Measurements from ENCODE around the gene SLC9C2.

Gene SLC9C2

DNA sequence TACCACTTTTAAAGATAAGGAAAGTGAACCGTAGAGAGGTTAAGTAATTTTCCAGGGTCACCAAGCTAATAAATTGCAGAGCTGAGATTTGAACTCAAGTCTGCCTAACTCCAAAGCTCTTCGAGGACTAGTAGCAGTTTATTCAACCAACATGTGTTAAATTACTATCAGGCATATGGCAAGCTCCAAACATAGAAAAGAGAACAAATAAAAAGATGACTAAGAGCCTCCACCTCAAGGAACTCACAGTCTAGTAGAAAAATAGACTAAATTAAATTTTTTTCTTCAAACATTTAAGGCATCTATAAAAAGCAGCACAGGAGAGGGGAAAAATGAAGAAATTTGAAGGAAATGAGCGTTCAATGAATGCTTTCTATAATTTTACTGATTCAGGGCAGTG lies 22.2 kb downstream of the SLC9C2 start:
- Mint-ChIP-seq H3K9me3 (no peaks in the 10 kb centered on the region), H3K36me3 (ENCODE audit: low read depth) (no peaks in the 10 kb centered on the region), H3K27me3 (ENCODE audit: low read depth, poor library complexity) (peaks cover 4% of the 10 kb centered on the region), H3K27ac (no peak overlapping the region), H3K4me3 (no peak overlapping the region), H3K4me1 (no peaks in the 10 kb centered on the region)
- no peak for DNase-seq
- TF ChIP-seq, protein P1, sequence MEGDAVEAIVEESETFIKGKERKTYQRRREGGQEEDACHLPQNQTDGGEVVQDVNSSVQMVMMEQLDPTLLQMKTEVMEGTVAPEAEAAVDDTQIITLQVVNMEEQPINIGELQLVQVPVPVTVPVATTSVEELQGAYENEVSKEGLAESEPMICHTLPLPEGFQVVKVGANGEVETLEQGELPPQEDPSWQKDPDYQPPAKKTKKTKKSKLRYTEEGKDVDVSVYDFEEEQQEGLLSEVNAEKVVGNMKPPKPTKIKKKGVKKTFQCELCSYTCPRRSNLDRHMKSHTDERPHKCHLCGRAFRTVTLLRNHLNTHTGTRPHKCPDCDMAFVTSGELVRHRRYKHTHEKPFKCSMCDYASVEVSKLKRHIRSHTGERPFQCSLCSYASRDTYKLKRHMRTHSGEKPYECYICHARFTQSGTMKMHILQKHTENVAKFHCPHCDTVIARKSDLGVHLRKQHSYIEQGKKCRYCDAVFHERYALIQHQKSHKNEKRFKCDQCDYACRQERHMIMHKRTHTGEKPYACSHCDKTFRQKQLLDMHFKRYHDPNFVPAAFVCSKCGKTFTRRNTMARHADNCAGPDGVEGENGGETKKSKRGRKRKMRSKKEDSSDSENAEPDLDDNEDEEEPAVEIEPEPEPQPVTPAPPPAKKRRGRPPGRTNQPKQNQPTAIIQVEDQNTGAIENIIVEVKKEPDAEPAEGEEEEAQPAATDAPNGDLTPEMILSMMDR (IDR thresholded peaks at IDR 0.05) = no peak

DNA sequence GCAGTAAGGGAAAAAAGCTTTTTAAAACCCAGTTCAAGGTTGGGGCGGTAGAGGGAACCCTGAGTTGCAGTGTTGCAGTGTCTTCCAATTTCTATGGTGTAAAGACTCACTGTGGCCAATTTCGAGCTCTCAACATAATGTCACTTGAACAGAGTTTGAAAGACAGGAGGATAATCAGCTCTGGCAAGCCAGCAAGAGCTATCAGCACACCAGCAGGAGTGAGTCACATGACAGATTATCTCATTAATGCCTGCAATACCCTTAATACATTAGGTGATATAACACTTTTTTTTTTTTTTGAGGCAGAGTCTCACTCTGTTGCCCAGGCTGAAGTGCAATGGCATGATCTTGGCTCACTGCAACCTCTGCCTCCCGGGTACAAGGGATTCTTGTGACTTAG lies 22.8 kb downstream of the SLC9C2 start:
- H3K4me1 Mint-ChIP-seq = no peaks in the 10 kb centered on the region
- H3K27ac Mint-ChIP-seq = no peak overlapping the region
- no peak for DNase-seq
- no peaks in the 10 kb centered on the region for H3K9me3 Mint-ChIP-seq
- H3K36me3 Mint-ChIP-seq (ENCODE audit: low read depth) = no peaks in the 10 kb centered on the region
- TF ChIP-seq, protein P1 (IDR thresholded peaks at IDR 0.05) = no peak
- H3K4me3 Mint-ChIP-seq = no peak overlapping the region
- peaks cover 4% of the 10 kb centered on the region for H3K27me3 Mint-ChIP-seq (ENCODE audit: low read depth, poor library complexity)

DNA sequence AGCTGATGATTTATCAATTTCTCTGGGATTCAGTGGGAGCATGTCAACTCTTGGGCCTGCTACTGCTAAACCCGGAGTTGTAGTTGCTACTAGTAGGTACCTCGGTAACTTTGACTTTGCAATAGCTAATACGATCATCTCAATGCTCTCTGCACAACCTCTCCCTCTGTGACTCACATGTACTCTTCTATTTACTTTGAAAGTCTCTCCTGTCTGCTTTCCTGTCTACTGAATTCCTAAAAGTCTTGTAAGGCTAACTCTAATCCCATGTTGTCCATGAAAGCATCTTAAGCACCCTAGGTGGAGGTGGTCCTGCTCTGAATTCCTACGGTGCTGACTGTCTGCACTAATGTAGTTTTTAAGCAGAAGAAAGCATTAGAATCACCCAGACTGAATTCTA lies 29.3 kb downstream of the SLC9C2 start:
- H3K27me3 Mint-ChIP-seq (ENCODE audit: low read depth, poor library complexity) = peaks cover 13% of the 10 kb centered on the region
- TF ChIP-seq, protein P1 (IDR thresholded peaks at IDR 0.05) = no peak
- no peaks in the 10 kb centered on the region for H3K9me3 Mint-ChIP-seq
- no peaks in the 10 kb centered on the region for H3K36me3 Mint-ChIP-seq (ENCODE audit: low read depth)
- no peak overlapping the region for H3K4me3 Mint-ChIP-seq
- no peak overlapping the region for H3K27ac Mint-ChIP-seq
- no peak for DNase-seq
- no peaks in the 10 kb centered on the region for H3K4me1 Mint-ChIP-seq

DNA sequence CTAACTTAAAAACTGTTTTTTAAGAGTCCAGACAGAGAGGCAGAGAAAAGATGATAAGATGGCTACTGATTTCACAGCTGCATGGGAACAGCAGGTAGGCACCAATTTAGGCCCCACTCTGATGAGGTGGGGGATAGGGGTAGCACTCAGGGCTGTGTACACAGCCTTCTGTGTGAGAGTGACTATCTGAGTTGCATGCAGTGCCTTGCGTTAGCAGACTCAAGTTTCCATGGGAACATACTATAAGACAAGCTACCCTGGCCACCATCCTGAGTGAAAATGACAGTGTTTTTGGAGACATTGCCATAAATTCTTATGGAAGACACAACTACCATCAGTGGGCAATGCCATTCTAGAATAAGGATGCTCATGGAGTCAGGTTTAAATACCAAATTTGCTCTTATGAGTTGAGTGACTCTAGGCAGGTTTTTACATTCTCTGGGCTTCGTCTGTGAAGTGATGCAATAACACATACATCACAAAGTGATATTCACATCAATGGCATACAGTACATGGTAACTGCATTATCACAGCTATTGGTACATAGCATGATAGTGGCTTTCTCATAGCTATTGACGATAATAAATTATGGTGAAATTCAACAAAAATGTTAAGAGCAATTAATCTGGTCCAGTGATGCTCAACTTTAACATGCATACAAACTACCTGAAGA lies 30.5 kb downstream of the SLC9C2 start:
- peaks cover 6% of the 10 kb centered on the region for H3K9me3 Mint-ChIP-seq

DNA sequence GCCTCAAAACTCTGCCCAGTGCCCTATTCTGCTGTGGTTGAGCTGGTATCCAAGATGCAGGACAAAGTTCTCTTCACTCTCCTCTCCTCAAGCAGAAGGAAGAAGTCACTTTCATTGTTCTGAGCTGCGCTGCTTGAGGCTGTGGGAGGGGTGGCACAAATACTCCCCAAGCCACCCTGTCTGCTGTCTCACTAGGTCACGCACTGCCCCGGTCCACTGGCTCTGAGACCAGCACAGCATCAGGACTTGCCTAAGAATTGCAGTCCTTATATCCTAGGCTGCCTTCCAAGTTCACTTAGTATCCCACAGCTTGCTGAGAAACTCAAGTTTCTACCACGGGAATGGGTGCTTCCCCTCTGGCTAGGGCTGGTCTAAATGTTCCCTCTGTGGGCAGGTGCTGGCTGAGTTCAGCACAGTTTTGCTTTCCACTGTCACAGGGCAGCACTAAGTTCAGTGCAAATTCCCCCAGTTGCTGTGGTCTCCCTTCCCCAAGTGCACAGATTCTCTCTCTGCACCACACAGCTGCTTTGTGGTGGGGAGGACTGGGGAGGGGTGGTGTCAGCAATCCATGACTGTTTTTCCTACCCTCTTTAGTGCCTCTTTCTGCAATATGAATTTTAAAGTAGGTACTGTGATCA lies 32.4 kb downstream of the SLC9C2 start:
- Mint-ChIP-seq H3K27ac (no peak overlapping the region), H3K36me3 (ENCODE audit: low read depth) (no peaks in the 10 kb centered on the region)

More for the DNA sequence above, 30.5 kb downstream of the SLC9C2 start:
- TF ChIP-seq, protein P1 (IDR thresholded peaks at IDR 0.05) = no peak
- Mint-ChIP-seq H3K27me3 (ENCODE audit: low read depth, poor library complexity) (peaks cover 11% of the 10 kb centered on the region), H3K4me3 (no peak overlapping the region), H3K4me1 (no peaks in the 10 kb centered on the region), H3K36me3 (ENCODE audit: low read depth) (no peaks in the 10 kb centered on the region), H3K27ac (no peak overlapping the region)
- DNase-seq = no peak

More for the DNA sequence above, 32.4 kb downstream of the SLC9C2 start:
- Mint-ChIP-seq H3K9me3 (peaks cover 20% of the 10 kb centered on the region), H3K27me3 (ENCODE audit: low read depth, poor library complexity) (peaks cover 9% of the 10 kb centered on the region), H3K4me3 (no peak overlapping the region), H3K4me1 (no peaks in the 10 kb centered on the region)
- TF ChIP-seq, protein P1 (IDR thresholded peaks at IDR 0.05) = no peak
- DNase-seq = no peak

Measured in nephron progenitor cell (in vitro differentiated cells).